Myocyte (in vitro differentiated cells): ENCODE measurements around the gene DNAAF8. TPM values are rescaled to one million over a fixed set of nuclear protein-coding genes. Genes with fewer than 3 reads are reported as not detected.

ENCODE experiments used
- DNase-seq: peaks from one replicate; pipeline ENCODE4 v3.0.0-alpha.2; 2012; ENCODE audit warnings: low read depth
- total RNA-seq: library from RNA; depleted of rRNA; stranded (reverse); fragments of >200 nt; gene quantifications from 2 replicates; pipeline ENCODE4 v1.2.3, GENCODE V29; 2014

Gene DNAAF8
- total RNA-seq, 1 donor from 2014 or later = 0.91 TPM

- DNase-seq = no peak
These were observed 39.5 kb upstream of the DNAAF8 start for GRCh38 chr16:4694642-4695451.

GRCh38 chr16:4695473-4696171 is 38.7 kb upstream of the DNAAF8 start:
- DNase-seq = no peak

GRCh38 chr16:4696172-4696904 is 38.0 kb upstream of the DNAAF8 start:
- DNase-seq = no peak

- no peak for DNase-seq
These were observed 37.2 kb upstream of the DNAAF8 start for GRCh38 chr16:4696905-4697847.

DNA sequence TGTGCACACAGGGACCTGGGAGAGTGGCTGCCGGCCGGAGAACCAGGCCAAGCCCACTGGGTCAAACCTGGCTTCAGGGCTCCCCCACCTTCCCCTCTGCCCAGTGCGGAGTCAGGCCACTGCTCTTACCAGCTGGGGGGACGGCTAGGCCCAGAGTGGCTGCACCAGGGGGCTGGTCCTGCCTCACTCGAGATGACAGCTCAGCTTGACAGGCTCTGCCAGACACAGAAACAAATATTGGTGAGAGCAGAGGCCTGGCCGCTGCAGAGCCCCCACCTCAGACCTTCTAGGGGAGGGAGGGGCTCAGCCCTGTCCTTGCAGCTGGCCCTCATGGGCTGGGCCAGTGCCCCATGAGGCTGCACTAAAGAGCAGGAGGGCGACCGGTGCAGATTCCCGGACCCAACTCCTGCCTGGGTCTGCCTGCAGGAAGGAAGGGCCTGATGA is 36.5 kb upstream of the DNAAF8 start:
- DNase-seq = no peak

DNA sequence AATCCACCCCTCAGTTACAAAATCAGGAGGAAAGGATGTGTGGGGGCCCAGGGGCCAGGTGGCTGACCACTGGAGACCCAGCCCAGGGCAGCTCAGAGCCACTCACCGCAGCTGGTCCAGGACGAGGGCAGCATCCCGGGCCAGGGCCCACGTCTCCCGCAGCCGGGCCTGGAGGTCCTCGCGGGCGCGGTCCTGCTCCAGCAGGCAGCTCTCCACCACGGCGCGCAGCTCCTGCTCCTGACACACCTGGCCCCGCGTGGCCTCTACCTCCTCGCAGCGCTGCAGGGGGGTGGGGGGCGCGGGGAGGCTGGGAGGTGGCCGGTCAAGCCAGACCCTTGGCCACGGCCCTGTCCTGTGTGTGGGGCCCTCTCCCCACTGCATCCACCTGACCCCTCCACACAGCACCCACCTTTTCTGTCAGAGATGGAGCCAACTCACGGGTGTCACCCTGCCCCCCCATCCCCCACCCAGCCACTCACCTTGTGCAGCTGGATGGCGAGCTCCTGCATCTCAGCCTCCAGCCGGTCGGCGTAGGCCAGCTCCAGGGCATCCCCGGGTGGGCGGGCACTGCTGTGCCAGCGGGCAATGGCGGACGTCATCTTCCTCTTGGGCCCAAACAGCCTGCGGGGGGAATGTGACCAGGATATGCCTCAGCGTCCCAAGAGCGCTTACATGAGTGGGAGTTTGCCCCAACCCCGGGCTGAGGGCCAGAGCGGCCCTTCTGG is 35.9 kb upstream of the DNAAF8 start:
- no peak for DNase-seq

GRCh38 chr16:4699046-4699556 is 35.2 kb upstream of the DNAAF8 start:
- DNase-seq = no peak

- DNase-seq = no peak
These were observed 33.8 kb upstream of the DNAAF8 start for GRCh38 chr16:4700380-4700996.

GRCh38 chr16:4700997-4701743 is 33.2 kb upstream of the DNAAF8 start:
- no peak for DNase-seq

GRCh38 chr16:4701791-4702465 is 32.4 kb upstream of the DNAAF8 start:
- DNase-seq = no peak

DNA sequence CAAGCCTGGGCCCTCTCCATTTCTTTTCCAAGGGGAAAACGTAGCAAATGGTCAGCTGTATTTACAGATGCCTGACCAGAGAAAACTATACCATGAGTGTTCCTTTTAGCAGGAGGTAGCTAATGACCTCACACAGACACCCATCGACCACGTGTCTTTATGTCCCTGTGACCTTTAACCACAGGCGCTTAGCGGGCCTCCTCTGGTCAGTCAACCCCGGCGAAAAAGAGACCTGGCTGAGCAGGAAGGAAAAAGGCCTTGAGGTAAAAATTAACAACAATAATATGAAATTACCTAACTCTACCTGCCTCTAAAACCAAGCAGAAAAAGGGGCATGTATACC is 31.9 kb upstream of the DNAAF8 start:
- DNase-seq = no peak

DNA sequence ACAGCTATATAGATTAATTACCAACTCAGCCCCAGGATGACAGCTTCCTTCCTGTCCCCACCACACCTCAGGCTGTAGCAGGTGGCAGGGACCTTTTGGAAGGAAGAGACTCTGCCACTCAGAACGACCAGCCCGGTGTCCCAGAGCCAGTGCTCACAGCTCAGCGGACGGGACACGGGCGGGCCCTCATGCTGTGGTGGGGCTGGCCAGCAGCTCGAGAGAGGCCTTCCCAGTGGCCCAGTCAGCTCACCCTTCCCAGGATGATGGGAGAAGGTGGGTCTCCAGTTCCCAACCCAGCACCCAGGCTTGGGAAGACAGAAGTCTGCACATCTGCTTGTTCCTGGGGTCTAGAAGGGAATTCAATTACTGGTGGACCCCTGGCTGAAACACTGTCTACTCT is 30.4 kb upstream of the DNAAF8 start:
- DNase-seq = no peak

- DNase-seq = no peak
These were observed 29.8 kb upstream of the DNAAF8 start for GRCh38 chr16:4704491-4704890.

- no peak for DNase-seq
These were observed 29.4 kb upstream of the DNAAF8 start for GRCh38 chr16:4704913-4705312.

DNA sequence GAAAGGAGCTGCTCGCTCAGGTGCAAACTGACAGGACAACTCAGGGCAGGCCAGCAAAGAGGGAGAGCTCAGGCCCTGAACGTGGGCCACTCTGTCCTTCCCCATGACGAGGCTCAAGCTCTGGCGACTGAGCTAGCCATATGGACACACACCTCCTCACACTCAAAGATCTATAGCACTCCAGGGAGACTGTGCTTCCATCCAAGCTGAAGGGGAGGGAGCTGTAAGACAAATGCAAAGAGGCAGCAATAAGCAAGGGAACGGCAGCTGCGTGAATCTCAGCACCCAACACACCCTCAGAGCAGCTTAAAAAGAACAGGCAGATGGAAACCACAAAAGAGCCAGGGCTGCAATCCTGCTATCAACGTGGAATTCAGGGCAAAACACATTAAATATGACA is 27.5 kb upstream of the DNAAF8 start:
- no peak for DNase-seq

- DNase-seq = peak; percentile 33
These were observed 24.9 kb upstream of the DNAAF8 start for GRCh38 chr16:4709481-4709880.

- no peak for DNase-seq
These were observed 20.5 kb upstream of the DNAAF8 start for GRCh38 chr16:4713663-4714501.
